Left kidney (tissue), 8 donors: ENCODE data around the gene FHL2. TPM values are rescaled to one million over a fixed set of nuclear protein-coding genes. Genes with fewer than 3 reads are reported as not detected.

Experiments
- DNase-seq: peaks from one replicate; pipeline ENCODE4 v3.0.0-alpha.2; 2013
- long read RNA-seq, 8 donors: transcript quantifications; one replicate each; lab custom pipeline, GENCODE V29; 2026
- polyA plus RNA-seq: library from polyadenylated mRNA; unstranded; fragments of 120-200 nt; gene quantifications from one replicate; pipeline ENCODE4 v1.2.1, GENCODE V29; 2013; ENCODE audit not compliant: insufficient read length

The FHL2 gene
- 26.7 TPM for polyA plus RNA-seq
- long read RNA-seq, donor 1, transcript FHL2-205 (6 exons, 1,531 nt), result major isoform, 6 of 15 reads
- long read RNA-seq, donor 1, partial matches to known transcripts, result 0 of 15 reads
- long read RNA-seq, donor 1, other reads (novel, unspliced or antisense), result 0 of 15 reads
- long read RNA-seq, donor 2, transcript FHL2-205 (6 exons, 1,531 nt), result major isoform, 7 of 13 reads
- long read RNA-seq, donor 2, partial matches to known transcripts, result 0 of 13 reads
- long read RNA-seq, donor 2, other reads (novel, unspliced or antisense), result 0 of 13 reads
- long read RNA-seq, donor 3, transcript FHL2-205 (6 exons, 1,531 nt), result major isoform, 6 of 10 reads
- long read RNA-seq, donor 3, partial matches to known transcripts, result 0 of 10 reads
- long read RNA-seq, donor 3, other reads (novel, unspliced or antisense), result 0 of 10 reads
- long read RNA-seq, donor 4, partial matches to known transcripts, result 5 of 5 reads
- long read RNA-seq, donor 4, other reads (novel, unspliced or antisense), result 0 of 5 reads
- long read RNA-seq, donor 5, full-length matches to known transcripts, result 9 of 9 reads
- long read RNA-seq, donor 5, partial matches to known transcripts, result 0 of 9 reads
- long read RNA-seq, donor 5, other reads (novel, unspliced or antisense), result 0 of 9 reads
- long read RNA-seq, donor 6, transcript FHL2-205 (6 exons, 1,531 nt), result minor isoform, 5 of 17 reads
- long read RNA-seq, donor 6, transcript FHL2-202 (7 exons, 1,769 nt), result major isoform, 6 of 17 reads
- long read RNA-seq, donor 6, partial matches to known transcripts, result 0 of 17 reads
- long read RNA-seq, donor 6, other reads (novel, unspliced or antisense), result 0 of 17 reads
- long read RNA-seq, donor 7, transcript FHL2-206 (6 exons, 1,367 nt), result major isoform, 5 of 16 reads
- long read RNA-seq, donor 7, transcript FHL2-205 (6 exons, 1,531 nt), result major isoform, 5 of 16 reads
- long read RNA-seq, donor 7, partial matches to known transcripts, result 0 of 16 reads
- long read RNA-seq, donor 7, other reads (novel, unspliced or antisense), result 0 of 16 reads
- long read RNA-seq, donor 8, partial matches to known transcripts, result 0 of 7 reads
- long read RNA-seq, donor 8, other reads (novel, unspliced or antisense), result 0 of 7 reads

- DNase-seq, result peak; percentile 81
Measured at GRCh38 chr2:105398336-105399206, at the start of gene FHL2. FHL2 (minus strand) TSS chr2:105399051; CDS start chr2:105386516, 12,535 bp downstream.

- no peak for DNase-seq
Measured at GRCh38 chr2:105447476-105447875, 48.6 kb upstream of the FHL2 start.

- no peak for DNase-seq
Measured at GRCh38 chr2:105446501-105446900, 47.6 kb upstream of the FHL2 start.

GRCh38 chr2:105445976-105446375 is 47.1 kb upstream of the FHL2 start:
- no peak for DNase-seq

- no peak for DNase-seq
Measured at GRCh38 chr2:105445498-105445897, 46.6 kb upstream of the FHL2 start.

GRCh38 chr2:105443617-105444598 is 45.1 kb upstream of the FHL2 start:
- DNase-seq, result no peak

GRCh38 chr2:105442721-105443120 is 43.9 kb upstream of the FHL2 start:
- no peak for DNase-seq

GRCh38 chr2:105442056-105442455 is 43.2 kb upstream of the FHL2 start:
- no peak for DNase-seq

- no peak for DNase-seq
Measured at GRCh38 chr2:105439141-105439540, 40.3 kb upstream of the FHL2 start.

GRCh38 chr2:105438104-105438929 is 39.5 kb upstream of the FHL2 start:
- DNase-seq, result no peak

- DNase-seq, result no peak
Measured at GRCh38 chr2:105437708-105438103, 38.9 kb upstream of the FHL2 start.

- no peak for DNase-seq
Measured at GRCh38 chr2:105432749-105433148, 33.9 kb upstream of the FHL2 start.

- no peak for DNase-seq
Measured at GRCh38 chr2:105432044-105432399, 33.2 kb upstream of the FHL2 start.

- no peak for DNase-seq
Measured at GRCh38 chr2:105431367-105432043, 32.7 kb upstream of the FHL2 start.

- DNase-seq, result no peak
Measured at GRCh38 chr2:105428387-105429018, 29.7 kb upstream of the FHL2 start.

GRCh38 chr2:105427485-105427884 is 28.6 kb upstream of the FHL2 start:
- DNase-seq, result no peak

- no peak for DNase-seq
Measured at GRCh38 chr2:105426626-105427292, 27.9 kb upstream of the FHL2 start.
